GM12878 (cell line): ENCODE measurements around the gene SMIM44. TPM values are rescaled to one million over a fixed set of nuclear protein-coding genes. Genes with fewer than 3 reads are reported as not detected.

Source experiments
- ATAC-seq: fragments of 200-7000 bp; cut with Tn5 transposase; 3 replicates; pipeline ENCODE4 v1.9.1; 2020; ENCODE audit warnings: mild to moderate bottlenecking, moderate library complexity
- BruUV-seq: library from RNA; stranded (reverse); fragments of 400-500 nt; replicated peaks from 2 replicates; lab custom pipeline; 2021; lab: Mats Ljungman, UMichigan
- CTCF ChIA-PET: fragments of 300-600 bp; sonication (Branson Sonifier 250); formaldehyde crosslinking; extraction: SDS; loops from one replicate; lab custom pipeline; 2021; ENCODE audit warnings: inconsistent platforms; lab: Yijun Ruan, JAX
- POLR2A ChIA-PET: fragments of 350-600 bp; formaldehyde crosslinking; extraction: SDS; loops from one replicate; lab custom pipeline; 2021; ENCODE audit warnings: inconsistent platforms; lab: Charles Lee
- RAD21 ChIA-PET: fragments of 300-600 bp; sonication (Branson Sonifier 250); formaldehyde crosslinking; loops from one replicate; lab custom pipeline; 2023; ENCODE audit warnings: antibody characterized with exemption; ENCODE audit not compliant: unreplicated experiment; lab: Charles Lee
- SMC1A ChIA-PET: fragments of 300-600 bp; sonication (Branson Sonifier 250); formaldehyde crosslinking; loops from one replicate; lab custom pipeline; 2023; ENCODE audit not compliant: unreplicated experiment, uncharacterized antibody; lab: Charles Lee
- DNase-seq: peaks from one replicate; pipeline ENCODE4 v3.0.0-alpha.2; 2011; ENCODE audit warnings: low read depth, low spot score
- FAIRE-seq: peaks from 3 replicates; lab custom pipeline; 2011; peaks lifted over from hg19 to GRCh38; lab: Jason Lieb, UNC
- H2AFZ ChIP-seq: 2 replicates; pipeline ENCODE4 v1.6.0; 2011; ENCODE audit warnings: low read depth, low read length, control low read depth; ENCODE audit not compliant: control insufficient read depth
- H3K27ac ChIP-seq: 2 replicates; pipeline ENCODE4 v1.5.1; 2011; ENCODE audit warnings: control low read depth; ENCODE audit not compliant: control insufficient read depth, insufficient read depth
- H3K27me3 ChIP-seq, 2 experiments: replicated peaks in 1 of 2; 2 replicates each; pipeline versions ENCODE4 v1.6.0 to v1.6.1; 2011; ENCODE audit warnings: low read length in 1 of 2; ENCODE audit not compliant: control insufficient read depth in 2 of 2, insufficient read depth in 2 of 2
- H3K36me3 ChIP-seq, 2 experiments: 2 replicates each; pipeline ENCODE4 v1.5.1; 2011; ENCODE audit warnings: low read length in 1 of 2; ENCODE audit not compliant: control insufficient read depth in 2 of 2, insufficient read depth in 2 of 2
- H3K4me1 ChIP-seq: 2 replicates; pipeline ENCODE4 v1.6.1; 2011; ENCODE audit warnings: mild to moderate bottlenecking, low read length, moderate library complexity, mixed read lengths; ENCODE audit not compliant: control insufficient read depth, insufficient read depth
- H3K4me2 ChIP-seq: 2 replicates; pipeline ENCODE4 v1.6.0; 2011; ENCODE audit warnings: control low read depth; ENCODE audit not compliant: control insufficient read depth, insufficient read depth
- H3K4me3 ChIP-seq: fragments of 200-600 bp; sonication (generic); 2 replicates; pipeline ENCODE4 v1.5.1; 2016
- H3K79me2 ChIP-seq: 2 replicates; pipeline ENCODE4 v1.6.0; 2011; ENCODE audit warnings: low read length; ENCODE audit not compliant: control insufficient read depth, insufficient read depth
- H3K9ac ChIP-seq: 2 replicates; pipeline ENCODE4 v1.8.0; 2011; ENCODE audit warnings: low read length, control low read depth, mixed read lengths; ENCODE audit not compliant: control insufficient read depth, insufficient read depth
- H3K9me3 ChIP-seq: replicated peaks from 3 replicates; pipeline ENCODE4 v1.5.1; 2011; ENCODE audit warnings: mild to moderate bottlenecking, low read length; ENCODE audit not compliant: control insufficient read depth, insufficient read depth
- H4K20me1 ChIP-seq: 2 replicates; pipeline ENCODE4 v1.6.0; 2011; ENCODE audit not compliant: control insufficient read depth, insufficient read depth
- ATF3 ChIP-seq: IDR thresholded peaks from 2 replicates; pipeline ENCODE4 v1.6.1; 2011; ENCODE audit warnings: low read depth, mild to moderate bottlenecking, low read length, moderate library complexity, borderline replicate concordance; ENCODE audit errors: extremely low read depth
- BACH1 ChIP-seq: fragments of 450-650 bp; IDR thresholded peaks from 2 replicates; pipeline ENCODE4 v1.6.1; 2017; ENCODE audit warnings: mild to moderate bottlenecking, borderline replicate concordance
- CEBPZ ChIP-seq: fragments of 150-350 bp; IDR thresholded peaks from 2 replicates; pipeline ENCODE4 v1.6.1; 2016; ENCODE audit warnings: low read depth, low read length
- CREB1 ChIP-seq: IDR thresholded peaks from 2 replicates; pipeline ENCODE4 v1.6.1; 2012; ENCODE audit warnings: low read depth, mild to moderate bottlenecking, inconsistent platforms
- ELK1 ChIP-seq: IDR thresholded peaks from 2 replicates; pipeline ENCODE4 v1.6.1; 2012; ENCODE audit warnings: low read depth, low read length, improper control_type of control experiment
- EP300 ChIP-seq, 2 experiments: fragments of 150-350 bp in 1 of 2; IDR thresholded peaks; 2 replicates each; pipeline ENCODE4 v1.6.1; 2011 to 2012; ENCODE audit warnings: low read depth in 2 of 2, low read length in 2 of 2, borderline replicate concordance in 1 of 2, improper control_type of control experiment in 1 of 2, inconsistent platforms in 1 of 2; ENCODE audit not compliant: control insufficient read depth in 1 of 2
- FOXM1 ChIP-seq: IDR thresholded peaks from 2 replicates; pipeline ENCODE4 v1.6.1; 2012; ENCODE audit warnings: low read depth, mild to moderate bottlenecking, inconsistent platforms, low read length, moderate library complexity
- IKZF2 ChIP-seq, 2 experiments: fragments of 450-650 bp; IDR thresholded peaks; 2 replicates each; pipeline ENCODE4 v1.6.1; 2017; ENCODE audit warnings: mild to moderate bottlenecking in 2 of 2, moderate library complexity in 2 of 2
- KDM1A ChIP-seq: fragments of 200-600 bp; sonication (generic); IDR thresholded peaks from 2 replicates; pipeline ENCODE4 v1.6.1; 2016; ENCODE audit warnings: borderline replicate concordance
- MEF2A ChIP-seq: IDR thresholded peaks from 2 replicates; pipeline ENCODE4 v1.6.1; 2011; ENCODE audit warnings: low read depth, mild to moderate bottlenecking, low read length, moderate library complexity; ENCODE audit not compliant: insufficient read depth
- NBN ChIP-seq: fragments of 450-650 bp; IDR thresholded peaks from 2 replicates; pipeline ENCODE4 v1.6.1; 2016
- PBX3 ChIP-seq: IDR thresholded peaks from 2 replicates; pipeline ENCODE4 v1.6.1; 2011; ENCODE audit warnings: mild to moderate bottlenecking, low read depth, low read length, moderate library complexity; ENCODE audit not compliant: insufficient replicate concordance
- RFX5 ChIP-seq: IDR thresholded peaks from 2 replicates; pipeline ENCODE4 v1.6.1; 2011; ENCODE audit warnings: low read depth, low read length, improper control_type of control experiment
- SP1 ChIP-seq: IDR thresholded peaks from one replicate; pipeline ENCODE4 v1.6.1; 2011; ENCODE audit warnings: low read depth, low read length
- ZSCAN29 ChIP-seq: fragments of 450-650 bp; IDR thresholded peaks from 2 replicates; pipeline ENCODE4 v1.6.1; 2017; ENCODE audit warnings: mild to moderate bottlenecking, moderate library complexity
- ZZZ3 ChIP-seq: IDR thresholded peaks from 2 replicates; pipeline ENCODE4 v1.6.1; 2011; ENCODE audit warnings: low read depth; ENCODE audit not compliant: control insufficient read depth, insufficient read length
- WGBS: methylation state at CpG from one replicate; pipeline ENCODE4 v1.1.6; 2016; ENCODE audit warnings: low lambda C conversion rate; ENCODE audit not compliant: insufficient replicate concordance, insufficient coverage; ENCODE audit errors: missing lambda C conversion rate; 5-methylcytosine and 5-hydroxymethylcytosine counted together
- in situ Hi-C: fragments of 300-500 bp; cut with MboI; formaldehyde crosslinking; loops from 9 replicates; pipeline ENCODE4 v1.14.3; 2018; ENCODE audit warnings: mixed read lengths
- intact Hi-C: fragments of 100-400 bp; cut with micrococcal nuclease; formaldehyde crosslinking; loops from one replicate; pipeline ENCODE4 v1.14.2; 2022; ENCODE audit not compliant: unreplicated experiment
- polyA plus RNA-seq, 11 experiments: library from polyadenylated mRNA; depleted of rRNA in 4 of 11; unstranded in 6 of 11; stranded (reverse) in 5 of 11; fragments of >200 nt; fragmentation: Nextera tagmentation in 4 of 11; fragmentation: Illumina TruSeq in 1 of 11; extraction: Ambion mirVana in 4 of 11; extraction: Trizol in 1 of 11; gene quantifications; 1 replicate in 1 of 11; 2 replicates in 10 of 11; pipeline versions ENCODE4 v1.2.1 to v1.2.3, GENCODE V29; 2011 to 2016; ENCODE audit warnings: inconsistent platforms in 2 of 11, missing spikeins in 2 of 11, low read depth in 1 of 11
- total RNA-seq, 4 experiments: library from RNA; depleted of rRNA in 3 of 4; stranded (reverse); fragments of >200 nt in 3 of 4; fragmentation: Illumina TruSeq in 1 of 4; extraction: Trizol in 1 of 4; gene quantifications; 2 replicates each; pipeline versions ENCODE4 v1.2.1 to v1.2.3, GENCODE V29; 2013 to 2021

The SMIM44 gene
- total and polyA plus RNA-seq, 10 of the 15 experiments (the other 5 are each of a cell fraction or from before 2014, with no cell fraction given), result not detected

- no peak overlapping the region for H3K4me3 ChIP-seq
- CTCF ChIA-PET, result interaction anchor here (0.6 kb wide), 1 partner anchor 63 kb away, joined by 3 read pairs; no protein-coding TSS in a partner anchor
- H3K27me3 ChIP-seq, result no peaks in the 10 kb centered on the region
- in situ Hi-C loops, result no loop called here
- peaks cover 3 to 15% of the 10 kb centered on the region in 2 experiments; a peak in 2 of 4 replicates for H3K36me3 ChIP-seq
- TF ChIP-seq CREB1 (no peak), EP300 (IDR thresholded peaks at IDR 0.05; ENCODE audit: borderline replicate concordance in 1 of 2, control insufficient read depth in 1 of 2, low read depth in 2 of 2, low read length in 2 of 2) (no peak), ZSCAN29 (no peak), PBX3 (no peak), SP1 (no peak), KDM1A (no peak), MEF2A (no peak), IKZF2 (IDR thresholded peaks at IDR 0.05) (no peak), ATF3 (no peak), RFX5 (no peak), CEBPZ (no peak), FOXM1 (no peak), NBN (no peak), ZZZ3 (no peak), BACH1 (no peak), ELK1 (no peak)
- POLR2A ChIA-PET, result interaction anchor here (0.6 kb wide), 1 partner anchor 57 kb away, joined by 8 read pairs; no protein-coding TSS in a partner anchor
- FAIRE-seq (no peak), DNase-seq (no peak), ATAC-seq (no peak)
- H3K9me3 ChIP-seq, result no peaks in the 10 kb centered on the region
- intact Hi-C loops, result no loop called here
- WGBS, result 86% methylated on average over 10 of the region's 10 CpGs
- peaks cover 5% of the 10 kb centered on the region for H3K79me2 ChIP-seq
- H3K9ac ChIP-seq, result no peak overlapping the region
- peaks cover 4% of the 10 kb centered on the region; the same call in 1 of the 2 replicates for H3K4me1 ChIP-seq
- H4K20me1 ChIP-seq, result no peaks in the 10 kb centered on the region
- BruUV-seq, result no TSS peak
- no peak overlapping the region for H3K27ac ChIP-seq
- no peak overlapping the region for H3K4me2 ChIP-seq
- RAD21 ChIA-PET, result no interaction called here
- no peak overlapping the region for H2AFZ ChIP-seq
- SMC1A ChIA-PET, result interaction anchor here (0.6 kb wide), 1 partner anchor 35 kb away, joined by 3 read pairs; no protein-coding TSS in a partner anchor
Observed at GRCh38 chr19:3518255-3518654, 35.0 kb upstream of the SMIM44 start.
